SK-N-DZ (cell line): ENCODE measurements around the gene CASP6.
"Not testable (repeated sequence)": the region's sequence is repeated elsewhere in the genome, so short reads cannot be mapped to it uniquely, and the experiment has no call there.

Experiments
- DNase-seq: peaks from one replicate; pipeline ENCODE4 v3.0.0-alpha.2; 2015; ENCODE audit warnings: low spot score

Gene CASP6

DNA sequence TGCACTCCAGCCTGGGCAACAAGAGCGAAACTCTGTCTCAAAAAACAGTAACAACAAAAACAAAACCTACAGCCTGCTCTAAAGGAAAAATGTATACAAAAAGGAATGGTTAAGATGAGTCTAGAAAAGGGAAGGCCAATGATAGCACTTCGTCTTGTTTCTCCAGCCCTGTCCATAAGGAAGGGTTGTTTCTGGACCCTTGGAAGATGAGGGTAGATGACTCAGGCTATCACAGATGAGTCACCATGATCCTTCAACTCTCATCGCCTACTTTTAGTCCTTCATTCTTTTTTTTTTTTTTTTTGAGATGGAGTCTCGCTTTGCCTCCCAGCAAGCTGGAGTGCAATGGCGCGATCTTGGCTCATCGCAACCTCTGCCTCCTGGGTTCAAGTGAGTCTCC lies 17.8 kb upstream of the CASP6 start:
- DNase-seq, result no peak

GRCh38 chr4:109719604-109720003 lies 16.4 kb upstream of the CASP6 start:
- no peak for DNase-seq

DNA sequence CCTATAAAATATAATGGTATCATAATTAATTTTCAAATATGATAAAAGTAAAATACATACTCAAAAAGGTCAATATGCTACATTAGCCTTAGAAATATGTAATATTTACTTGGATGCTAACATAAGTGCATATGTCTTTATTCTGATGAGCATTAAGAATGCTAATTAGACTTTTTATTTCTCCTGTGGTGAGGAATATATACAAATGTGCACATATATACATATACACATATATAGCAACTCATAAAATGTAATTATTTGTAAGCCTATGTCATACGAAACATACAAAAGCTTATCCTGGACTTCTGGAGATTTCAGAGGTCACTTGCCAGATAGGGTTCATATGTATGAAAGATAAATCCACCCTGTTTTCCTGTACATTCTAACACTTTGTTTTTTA lies 15.5 kb upstream of the CASP6 start:
- no peak for DNase-seq

DNA sequence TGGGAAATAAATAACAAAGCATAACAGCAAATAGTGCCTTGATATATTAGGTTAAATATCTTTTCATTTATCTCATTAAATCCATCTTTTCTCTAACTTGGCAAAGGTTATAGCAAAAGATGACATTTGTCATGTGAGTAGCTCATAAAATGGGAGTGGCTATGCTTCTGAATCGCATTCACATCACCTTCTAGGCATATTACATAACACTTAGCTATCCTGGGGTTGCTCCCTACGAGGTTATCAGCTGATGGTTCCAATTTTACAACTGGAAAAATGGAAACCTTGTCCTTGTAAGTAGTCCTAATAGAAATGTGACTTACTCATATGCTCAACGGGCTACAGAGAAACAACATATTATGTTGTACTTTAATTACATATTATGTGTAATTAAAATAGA lies 10.3 kb upstream of the CASP6 start:
- no peak for DNase-seq

DNA sequence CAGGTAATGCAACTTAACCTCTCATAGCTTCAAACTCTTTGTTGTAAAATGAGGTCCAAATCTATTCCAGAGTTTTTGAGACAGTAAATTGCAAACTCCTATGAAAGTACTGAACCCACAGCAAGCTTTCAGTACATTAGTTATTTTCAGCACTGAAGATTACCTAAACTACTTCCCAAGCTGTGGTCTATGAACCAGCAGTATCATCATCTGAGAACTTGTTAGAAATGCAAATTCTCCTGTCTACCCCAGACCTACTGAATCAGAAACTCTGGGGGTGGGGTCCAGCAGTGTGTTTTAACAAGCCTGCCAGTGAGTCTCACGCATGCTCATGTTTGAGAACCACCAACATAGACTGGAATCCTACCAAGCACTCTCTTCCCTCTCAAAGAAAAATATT lies 5.7 kb upstream of the CASP6 start:
- no peak for DNase-seq

DNA sequence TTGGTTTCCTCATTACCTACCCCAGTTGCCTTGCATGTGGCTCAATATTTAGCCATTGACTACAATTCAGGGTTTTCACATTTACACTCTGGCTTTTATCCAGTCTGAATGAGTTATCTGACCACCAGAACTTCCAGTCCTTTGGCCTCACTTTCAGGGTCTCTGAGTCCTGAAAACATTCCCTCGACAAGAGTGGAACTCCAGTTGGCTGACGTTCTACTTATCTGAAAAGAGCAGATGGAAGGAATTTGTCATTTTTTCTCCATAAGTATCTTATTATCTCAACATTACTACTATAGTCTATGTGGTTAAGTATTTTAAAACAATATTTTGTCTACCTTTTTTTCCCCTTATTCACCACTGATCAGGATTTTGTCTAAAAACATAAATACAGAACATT lies 5.2 kb upstream of the CASP6 start:
- DNase-seq, result no peak

GRCh38 chr4:109703664-109704361 lies 568 bp upstream of the CASP6 start:
- no peak for DNase-seq

- DNase-seq, result no peak
These were observed 1.5 kb downstream of the CASP6 start for GRCh38 chr4:109701566-109702410.

- DNase-seq, result no peak
These were observed 3.6 kb downstream of the CASP6 start for GRCh38 chr4:109699553-109700225.

DNA sequence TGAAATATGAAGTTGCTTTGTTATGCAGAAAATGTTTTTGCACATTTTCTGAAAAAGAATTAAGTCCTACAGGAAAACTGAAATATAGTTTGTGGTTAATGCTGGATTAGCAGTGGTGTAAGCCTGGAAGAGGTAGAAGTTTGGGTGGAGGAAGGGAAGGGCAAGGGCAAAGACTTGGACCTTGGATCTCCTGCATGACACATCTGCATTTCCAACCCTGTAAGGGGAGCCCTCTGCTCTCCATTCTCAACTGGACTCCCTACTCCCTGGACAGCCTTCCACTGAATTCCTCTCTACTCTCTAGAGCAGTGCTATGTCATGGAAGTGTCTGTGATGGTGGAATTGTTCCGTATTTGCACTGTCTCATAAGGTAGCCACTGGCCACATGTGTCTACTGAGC lies 4.6 kb downstream of the CASP6 start:
- DNase-seq, result no peak

DNA sequence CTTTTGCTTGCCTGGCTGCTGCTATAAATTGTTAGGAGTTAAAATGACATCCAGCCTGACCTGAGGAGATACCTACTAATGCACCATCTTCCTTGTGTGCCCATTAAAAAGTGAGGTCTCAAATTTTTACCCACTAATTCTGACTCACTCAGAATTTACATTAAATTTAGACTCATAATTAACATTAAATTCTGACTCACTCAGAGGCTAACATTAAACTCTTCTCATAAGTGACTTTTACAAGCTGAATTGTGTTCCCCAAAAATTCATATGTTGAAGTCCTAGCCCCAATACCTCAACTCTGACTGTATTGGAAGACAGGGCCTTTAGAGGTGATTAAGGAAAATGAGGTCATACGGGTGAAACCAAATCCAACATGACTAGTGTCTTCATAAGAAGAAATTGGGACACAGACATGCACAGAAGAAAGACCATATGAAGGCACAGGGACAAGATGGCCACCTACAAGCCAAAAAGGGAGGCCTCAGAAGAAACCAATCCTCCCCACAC lies 11.8 kb downstream of the CASP6 start:
- no peak for DNase-seq

DNA sequence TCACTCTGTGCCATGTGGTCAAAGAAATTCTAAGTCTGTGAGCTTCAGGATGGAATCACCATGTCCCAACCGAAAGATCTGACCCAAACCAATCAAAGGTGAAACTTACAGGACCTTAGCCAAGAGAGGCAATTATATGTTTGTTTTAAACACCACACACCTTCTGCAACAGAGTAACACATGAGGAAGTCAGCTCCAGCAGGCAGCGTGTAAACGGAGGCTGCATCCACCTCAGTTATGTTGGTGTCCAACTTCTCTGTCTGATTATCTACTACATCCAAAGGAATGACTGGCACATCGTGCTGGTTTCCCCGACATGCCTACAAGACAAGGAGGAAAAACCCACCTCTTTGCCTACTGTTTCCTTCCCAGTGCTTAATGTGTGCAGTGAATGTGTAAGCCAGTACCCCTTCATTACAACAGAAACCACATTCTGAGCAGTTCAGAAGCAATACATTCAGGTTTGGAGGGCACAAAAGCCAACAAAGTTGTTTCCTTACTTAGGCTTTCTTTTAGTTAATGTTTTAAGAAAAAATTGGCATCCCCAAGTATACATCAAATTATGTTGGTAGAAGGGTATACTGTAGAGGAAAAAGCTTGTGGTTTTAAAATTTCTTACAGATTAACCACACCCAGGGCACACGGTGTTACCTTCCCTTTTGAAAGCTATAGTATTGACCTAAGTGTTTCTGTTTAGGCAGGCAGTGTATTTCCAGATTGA lies 12.4 kb downstream of the CASP6 start:
- DNase-seq, result no peak

DNA sequence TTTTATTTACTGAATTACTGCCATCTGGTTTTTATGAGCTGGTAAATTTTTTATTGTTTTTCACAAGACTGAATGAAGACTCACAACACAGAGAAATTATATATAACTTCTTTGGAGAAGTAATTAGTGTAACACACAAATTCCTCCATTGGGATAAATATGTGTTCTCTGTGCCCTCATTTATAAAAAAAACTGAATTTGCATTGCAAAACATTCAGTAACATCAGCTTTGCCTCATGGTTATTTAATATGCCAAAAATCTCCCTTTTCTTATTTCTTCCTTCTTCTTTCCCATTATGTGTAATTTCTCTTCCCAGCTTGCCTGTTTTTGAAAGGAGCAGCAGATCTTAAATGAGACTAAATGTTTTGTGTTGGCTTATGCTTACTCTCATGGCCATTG lies 18.5 kb downstream of the CASP6 start:
- DNase-seq, result no peak

DNA sequence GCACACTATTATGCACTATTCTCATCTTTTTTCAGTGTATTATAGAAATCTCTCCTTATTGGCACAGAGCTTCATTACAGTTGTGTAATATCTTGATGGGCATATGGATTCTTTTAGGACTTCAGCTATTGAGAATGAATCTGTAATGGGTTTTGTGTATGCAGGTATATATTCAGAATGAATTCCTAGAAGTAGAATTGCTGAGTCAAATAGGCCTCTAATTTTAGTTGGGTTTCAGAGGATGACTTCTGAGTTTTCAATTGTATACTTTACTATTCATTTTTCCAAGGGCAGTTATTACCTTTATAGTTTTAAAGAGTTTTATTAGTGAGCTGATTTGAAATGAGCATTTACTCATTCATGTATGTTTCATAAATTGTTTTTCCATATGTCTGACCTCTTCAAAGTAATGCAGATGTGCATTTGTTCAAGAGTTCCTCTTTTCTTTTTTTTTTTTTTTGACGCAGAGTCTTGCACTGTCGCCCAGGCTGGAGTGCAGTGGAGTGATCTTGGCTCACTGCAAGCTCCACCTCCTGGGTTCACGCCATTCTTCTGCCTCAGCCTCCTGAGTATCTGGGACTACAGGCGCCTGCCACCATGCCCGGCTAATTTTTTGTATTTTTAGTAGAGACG lies 19.5 kb downstream of the CASP6 start:
- no peak for DNase-seq

- no peak for DNase-seq
These were observed 20.4 kb downstream of the CASP6 start for GRCh38 chr4:109682875-109683274.

DNA sequence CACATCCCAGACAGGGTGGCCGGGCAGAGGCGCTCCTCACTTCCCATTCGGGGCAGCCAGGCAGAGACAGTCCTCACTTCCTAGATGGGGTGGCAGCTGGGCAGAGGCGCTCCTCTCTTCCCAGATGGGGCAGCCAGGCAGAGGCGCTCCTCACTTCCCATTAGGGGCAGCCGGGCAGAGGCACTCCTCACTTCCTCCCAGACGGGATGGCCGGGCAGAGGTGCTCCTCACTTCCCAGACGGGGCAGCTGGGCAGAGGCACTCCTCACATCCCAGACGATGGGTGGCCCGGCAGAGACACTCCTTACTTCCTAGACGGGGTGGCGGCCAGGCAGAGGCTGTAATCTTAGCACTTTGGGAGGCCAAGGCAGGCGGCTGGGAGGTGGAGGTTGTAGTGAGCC lies 24.3 kb downstream of the CASP6 start:
- not testable (repeated sequence) for DNase-seq

DNA sequence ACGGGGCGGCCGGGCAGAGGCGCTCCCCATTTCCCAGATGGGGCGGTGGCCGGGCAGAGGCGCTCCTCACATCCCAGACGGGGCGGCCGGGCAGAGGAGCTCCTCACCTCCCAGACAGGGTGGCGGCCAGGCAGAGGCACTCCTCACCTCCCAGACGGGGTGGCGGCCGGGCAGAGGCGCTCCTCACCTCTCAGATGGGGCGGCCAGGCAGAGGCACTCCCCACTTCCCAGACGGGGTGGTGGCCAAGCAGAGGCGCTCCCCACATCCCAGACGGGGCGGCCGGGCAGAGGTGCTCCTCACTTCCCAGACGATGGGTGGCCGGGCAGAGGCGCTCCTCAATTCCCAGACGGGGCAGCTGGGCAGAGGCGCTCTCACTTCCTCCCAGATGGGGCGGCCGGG lies 24.8 kb downstream of the CASP6 start:
- DNase-seq, result not testable (repeated sequence)

DNA sequence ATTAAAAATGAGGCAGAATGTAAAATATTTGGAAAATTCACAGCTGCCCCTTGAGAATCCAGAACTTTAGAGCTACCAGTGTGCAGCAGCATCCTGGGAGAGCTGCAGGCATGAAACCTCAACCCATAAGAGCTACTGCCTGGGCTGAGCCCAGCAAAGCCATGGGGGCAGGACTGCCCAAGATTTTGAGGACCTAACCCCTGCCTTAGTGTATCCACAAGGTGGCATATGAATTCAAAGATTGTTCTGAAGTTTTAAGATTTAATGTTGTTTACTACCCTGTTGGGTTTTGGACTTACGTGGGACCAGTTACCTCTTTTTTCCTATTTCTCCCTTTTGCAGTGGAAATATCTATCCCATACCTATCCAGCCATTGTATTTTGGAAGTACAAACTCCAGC lies 26.4 kb downstream of the CASP6 start:
- DNase-seq, result no peak

GRCh38 chr4:109675843-109676242 lies 27.4 kb downstream of the CASP6 start:
- DNase-seq, result no peak

DNA sequence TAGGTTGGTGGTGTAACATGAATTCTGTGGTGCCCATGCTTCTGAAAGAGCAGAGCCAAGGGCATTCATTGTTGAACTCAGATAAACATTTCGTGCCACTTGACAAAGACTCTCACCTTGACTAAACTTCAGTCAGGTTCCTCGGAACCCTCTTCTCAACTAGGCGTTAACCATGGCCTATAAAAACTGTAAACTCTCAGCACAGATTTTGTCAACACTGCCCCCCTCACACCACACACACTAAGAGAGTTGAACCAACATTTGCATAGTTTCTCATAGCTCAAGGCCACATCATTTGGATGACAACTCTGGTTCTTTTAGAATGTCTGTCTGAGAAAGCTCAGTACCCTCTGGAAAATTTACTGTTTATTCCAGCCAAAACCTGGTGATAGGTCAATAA lies 28.1 kb downstream of the CASP6 start:
- no peak for DNase-seq

DNA sequence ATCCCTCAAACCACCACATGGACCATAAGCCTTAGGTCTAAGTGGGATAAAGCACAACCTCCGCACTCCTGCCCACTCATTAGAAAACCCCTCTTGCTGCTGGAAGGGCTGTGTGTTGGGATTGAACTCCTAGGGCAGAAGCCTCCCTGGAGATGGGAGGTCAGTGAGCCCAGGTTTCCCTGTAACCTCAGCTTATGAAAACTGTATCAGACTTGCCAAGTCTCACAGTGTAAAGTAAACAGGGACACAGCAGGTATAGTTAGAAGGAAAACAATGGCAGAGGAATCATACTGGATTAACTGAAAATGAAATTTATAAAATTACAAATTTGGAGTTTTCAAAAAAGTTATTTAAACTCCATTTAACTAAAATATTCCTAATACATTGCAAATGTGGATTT lies 29.9 kb downstream of the CASP6 start:
- DNase-seq, result no peak
